GM19452 (cell line): ENCODE results near the gene PPP1R3G.
"Not testable (repeated sequence)": the region's sequence is repeated elsewhere in the genome, so short reads cannot be mapped to it uniquely, and the experiment has no call there.

Experiments
- ATAC-seq: cut with Tn5 transposase; IDR thresholded peaks from one replicate; pipeline ENCODE4 v1.9.1; 2021; ENCODE audit not compliant: unreplicated experiment

PPP1R3G gene

DNA sequence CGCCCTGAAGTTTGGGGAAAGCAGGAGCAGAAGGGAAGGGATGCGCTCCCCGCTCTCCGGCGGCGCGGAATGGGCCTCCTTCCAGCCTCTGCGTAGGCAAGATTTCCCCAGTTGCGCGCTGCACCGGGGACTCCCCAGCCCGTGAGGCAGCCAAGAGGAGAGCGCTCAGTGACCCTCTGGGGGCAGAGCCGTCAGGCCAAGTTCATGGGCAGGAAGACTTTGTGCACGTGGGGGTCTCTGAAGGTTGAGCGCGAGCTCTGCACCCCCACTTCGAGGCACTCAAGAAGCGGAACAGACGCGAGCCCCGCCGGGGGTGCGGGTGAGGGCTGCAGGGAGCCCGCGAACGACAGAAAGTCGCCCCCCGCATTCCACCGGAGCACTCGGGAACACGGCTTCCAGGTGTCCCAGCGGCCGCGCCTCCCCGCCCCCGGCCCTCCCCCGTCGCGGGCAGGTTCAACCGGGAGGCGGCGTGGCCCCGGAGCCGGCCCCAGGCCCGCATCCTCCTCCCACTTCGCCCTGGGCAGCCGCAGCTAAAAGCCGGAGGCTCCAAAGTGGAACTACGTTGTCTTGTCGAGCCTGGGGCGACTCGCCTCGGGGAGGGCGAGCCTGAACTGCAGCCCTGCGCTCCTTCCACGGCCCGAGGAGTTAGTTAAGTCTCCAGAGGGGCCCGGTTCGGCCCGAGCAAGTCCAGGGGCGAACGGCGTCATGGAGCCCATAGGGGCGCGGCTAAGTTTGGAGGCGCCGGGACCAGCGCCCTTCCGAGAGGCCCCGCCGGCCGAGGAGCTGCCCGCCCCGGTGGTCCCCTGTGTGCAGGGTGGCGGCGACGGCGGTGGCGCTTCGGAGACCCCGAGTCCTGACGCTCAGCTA, at the start of gene PPP1R3G:
PPP1R3G (plus strand) TSS at position 561 of the 867 bp plus-strand sequence; CDS start at position 706, 145 bp downstream.
- ATAC-seq = peak; percentile 51

DNA sequence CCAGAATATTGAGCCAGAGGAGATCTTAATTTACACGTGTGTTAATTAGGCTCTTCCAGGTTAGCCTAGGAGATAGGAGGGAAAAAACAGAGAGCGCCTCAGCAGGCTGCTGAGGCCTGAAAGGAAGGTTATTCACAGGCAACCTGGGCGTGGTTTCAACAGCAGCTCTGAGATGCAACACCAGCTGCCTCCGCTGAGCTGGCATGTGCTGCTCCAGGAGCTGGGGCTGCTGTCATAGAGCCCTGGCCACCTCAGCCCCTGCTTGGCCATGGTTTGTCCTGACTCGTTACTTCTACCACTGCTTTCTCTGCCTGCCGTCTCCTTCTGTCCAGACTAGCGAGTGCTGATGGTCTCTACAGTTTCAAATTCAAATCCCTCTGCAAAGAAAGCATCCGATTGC, 48.9 kb upstream of the PPP1R3G start:
- ATAC-seq = no peak

DNA sequence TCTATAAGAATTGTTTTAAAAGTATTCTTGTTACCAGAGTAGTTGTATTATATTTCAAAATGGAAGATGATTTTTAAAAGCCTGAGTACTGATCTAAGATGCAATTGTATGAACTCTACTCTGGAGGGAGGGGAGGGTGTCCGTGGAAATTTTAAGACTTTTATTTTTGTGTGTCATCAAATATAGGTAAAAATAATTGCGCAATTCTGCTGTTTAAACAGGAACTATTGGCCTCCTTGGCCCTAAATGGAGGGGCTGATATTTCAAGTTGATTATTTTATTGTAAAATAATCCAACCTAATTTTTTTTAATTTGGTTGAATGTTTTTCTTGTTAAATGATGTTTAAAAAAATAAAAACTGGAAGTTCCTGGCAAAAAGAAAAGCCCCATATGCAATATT, 43.2 kb upstream of the PPP1R3G start:
- ATAC-seq = no peak

DNA sequence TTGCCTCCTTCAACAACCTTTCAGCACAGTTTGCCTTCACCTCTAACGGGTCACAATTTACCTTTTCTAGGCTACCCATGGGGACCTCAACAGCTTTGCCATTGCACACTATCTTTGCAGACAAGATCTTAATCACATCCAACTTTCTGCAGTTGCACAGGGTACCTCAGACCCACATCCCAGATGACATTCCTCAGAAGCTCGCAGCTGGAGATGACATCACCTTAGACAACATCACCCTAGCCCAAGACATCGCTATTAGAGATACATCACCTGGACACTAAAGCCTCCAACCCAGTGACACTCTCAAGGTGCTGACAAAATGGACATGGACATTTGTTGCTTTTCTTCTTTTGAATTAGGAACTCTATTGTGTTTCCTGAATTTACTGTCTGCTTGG, 42.7 kb upstream of the PPP1R3G start:
- ATAC-seq = no peak

DNA sequence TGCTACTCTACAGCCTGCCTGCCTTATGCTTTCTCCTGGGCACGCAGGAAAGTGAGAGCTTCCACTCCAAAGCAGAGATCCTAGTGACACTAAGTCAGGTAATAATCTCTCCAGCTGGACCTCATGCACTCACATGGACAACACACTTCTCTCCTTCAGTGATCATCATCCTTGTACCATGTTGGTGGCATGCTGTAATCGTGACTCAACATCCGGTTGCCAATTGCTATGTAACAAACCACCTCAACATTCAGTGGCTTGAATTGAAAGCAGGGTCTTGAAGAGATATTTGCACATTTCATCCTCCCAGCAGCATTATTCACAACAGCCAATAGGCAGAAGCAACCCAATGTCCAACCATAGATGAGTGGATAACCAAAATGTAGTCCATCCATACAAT, 40.3 kb upstream of the PPP1R3G start:
- ATAC-seq = no peak

DNA sequence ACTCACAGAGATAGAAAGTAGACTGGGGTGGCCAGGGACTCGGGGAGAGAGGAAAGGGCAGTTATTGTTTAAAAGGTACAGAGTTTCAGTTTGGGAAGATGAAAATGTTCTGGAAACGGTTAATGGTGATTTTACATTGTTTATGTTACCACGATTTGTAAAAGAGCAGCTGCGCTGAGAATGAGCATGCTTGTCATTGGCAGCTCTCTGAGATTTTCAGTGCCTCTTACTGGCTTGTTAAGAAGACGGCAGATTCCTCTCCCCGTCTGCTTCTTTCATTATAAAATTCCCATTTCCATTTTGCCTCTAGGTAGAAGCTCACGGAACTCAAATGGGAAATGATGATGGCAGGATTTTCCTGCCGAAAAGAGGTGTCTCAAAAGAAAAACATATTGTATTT, 39.7 kb upstream of the PPP1R3G start:
- no peak for ATAC-seq

DNA sequence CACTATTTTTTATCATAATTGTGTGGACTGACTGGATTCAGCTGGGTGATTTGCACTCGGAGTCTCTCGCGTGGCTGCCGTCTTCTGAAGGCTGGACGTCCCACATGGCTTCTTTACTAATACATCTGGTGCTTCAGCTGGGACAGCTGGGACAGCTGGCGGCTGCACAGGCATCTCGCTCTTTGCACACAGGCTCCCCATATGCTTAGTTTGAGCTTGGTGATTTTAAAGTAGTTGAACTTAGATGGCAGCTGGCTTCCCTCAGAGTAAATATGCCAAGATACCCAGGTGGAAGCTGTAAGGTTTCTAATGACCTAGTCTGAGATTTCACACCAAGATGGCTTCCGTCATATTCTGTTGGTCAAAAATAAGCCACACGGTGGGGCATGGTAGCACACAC, 38.7 kb upstream of the PPP1R3G start:
- ATAC-seq = no peak

DNA sequence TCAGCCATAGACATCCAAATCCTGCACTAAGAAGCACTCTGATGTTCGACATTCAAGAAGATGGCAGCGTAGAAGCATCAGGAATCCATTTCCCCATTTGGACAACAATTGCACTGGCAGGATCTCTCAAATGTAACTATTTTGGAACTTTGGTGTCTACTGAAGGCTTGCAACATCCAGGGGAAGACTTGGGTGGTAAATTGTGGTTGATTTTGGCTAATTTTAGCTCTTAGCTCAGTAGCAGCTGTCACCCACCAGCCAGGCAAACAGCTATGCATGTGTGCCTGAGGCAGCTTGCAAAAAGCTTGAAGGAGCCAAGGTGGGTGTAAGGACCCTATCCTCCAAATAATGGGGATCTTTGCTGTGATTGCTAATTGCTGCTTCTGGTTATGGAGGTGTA, 35.1 kb upstream of the PPP1R3G start:
- ATAC-seq = no peak

DNA sequence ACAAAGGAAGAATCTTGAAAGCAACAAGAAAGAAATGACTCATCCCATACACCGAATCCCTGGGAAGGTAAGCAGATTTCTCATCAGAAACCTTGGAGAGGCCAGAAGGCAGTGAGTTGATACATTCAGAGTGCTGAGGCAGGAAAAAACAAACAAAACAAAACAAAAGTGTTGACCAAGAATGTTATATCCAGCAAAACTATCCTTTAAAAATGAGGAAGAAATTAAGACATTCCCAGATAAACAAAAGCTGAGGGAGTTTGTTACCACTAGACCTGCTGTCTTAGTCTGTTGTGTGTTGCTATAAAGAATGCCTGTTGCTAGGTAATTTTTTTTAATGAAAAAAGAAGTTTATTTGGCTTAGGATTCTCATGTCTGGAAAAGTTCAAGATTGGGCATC, 33.7 kb upstream of the PPP1R3G start:
- ATAC-seq = no peak

DNA sequence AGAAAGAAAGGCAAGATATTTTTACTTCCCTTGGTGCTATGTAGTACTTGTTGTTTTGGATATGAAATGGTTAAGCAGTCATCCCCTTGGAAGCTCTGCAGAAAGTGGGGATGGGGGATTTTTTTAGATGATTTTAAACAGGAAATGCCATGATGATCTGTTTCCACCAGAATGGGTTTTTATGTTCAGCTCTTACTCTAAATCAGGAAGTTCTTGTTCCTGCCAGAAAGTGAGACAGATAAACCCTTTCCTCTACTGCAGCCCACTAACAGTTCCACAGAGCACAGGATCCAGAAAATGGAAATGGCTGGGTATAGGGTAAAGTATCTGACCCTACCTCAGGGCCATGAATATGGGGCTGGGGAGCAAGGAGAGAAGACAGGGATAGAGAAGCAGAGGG, 32.1 kb upstream of the PPP1R3G start:
- no peak for ATAC-seq

DNA sequence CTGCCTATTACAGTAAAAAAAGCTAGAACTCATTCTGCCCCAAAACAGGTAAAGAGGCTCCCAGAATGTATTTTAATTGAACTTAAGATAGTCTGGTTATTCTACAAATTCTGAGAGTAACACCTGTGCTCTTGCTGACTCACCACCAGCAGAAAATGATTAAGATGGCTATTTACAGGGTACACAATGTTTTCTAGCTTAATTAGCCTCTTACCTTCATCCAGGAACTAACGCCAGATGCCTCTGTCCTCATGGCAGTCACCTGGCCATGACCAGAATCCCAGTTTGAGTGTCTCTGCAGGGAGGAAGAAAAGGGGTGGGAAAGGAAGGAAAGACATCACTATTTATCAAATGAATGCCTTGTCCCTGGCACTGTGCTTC, 31.3 kb upstream of the PPP1R3G start:
- ATAC-seq = no peak

DNA sequence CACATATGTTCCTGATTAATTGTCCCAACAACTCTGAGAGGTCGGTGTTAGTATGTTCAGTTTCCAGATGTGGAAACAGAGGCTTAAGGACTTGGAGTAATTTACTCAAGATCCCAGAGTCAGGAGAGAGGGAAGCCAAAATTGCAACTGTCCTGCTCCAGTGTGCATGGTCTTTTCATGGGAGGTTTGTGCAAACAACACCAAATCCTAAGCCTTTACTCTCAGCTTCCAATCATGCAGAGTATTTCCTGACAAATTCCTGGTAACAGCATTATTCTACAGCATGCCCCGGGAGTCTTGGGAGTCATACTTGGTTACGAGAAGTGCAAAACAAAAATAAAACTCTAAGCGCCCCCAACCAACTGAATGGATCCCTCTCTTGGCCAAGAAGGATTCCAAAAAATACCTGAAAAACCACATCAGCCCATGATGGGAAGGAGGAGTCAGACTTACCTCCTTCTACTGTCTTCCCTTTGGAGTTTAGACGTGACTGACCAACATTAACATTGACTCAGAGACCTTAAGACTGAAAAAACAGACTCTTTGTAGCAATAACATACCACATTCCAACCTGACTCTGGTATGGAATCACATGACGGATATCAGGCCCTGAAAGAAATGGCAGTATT, 30.8 kb upstream of the PPP1R3G start:
- ATAC-seq = no peak

DNA sequence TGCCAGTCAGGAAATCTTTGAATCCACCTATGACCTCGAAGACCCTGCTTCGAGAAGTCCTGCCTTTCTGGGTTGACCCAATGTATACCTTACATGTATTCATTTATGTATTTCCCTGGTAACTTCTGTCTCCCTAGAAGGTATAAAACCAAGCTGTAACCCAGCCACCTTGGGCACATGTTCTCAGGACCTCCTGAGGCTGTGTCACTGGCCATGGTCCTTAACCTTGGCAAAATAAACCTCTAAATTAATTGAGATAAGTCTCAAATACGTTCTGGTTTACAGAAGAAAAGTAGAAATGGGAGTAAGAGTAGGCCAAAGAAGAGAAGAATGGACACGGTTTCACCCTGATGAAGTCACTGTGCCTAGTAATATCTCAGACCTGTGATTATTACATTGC, 30.0 kb upstream of the PPP1R3G start:
- ATAC-seq = no peak

DNA sequence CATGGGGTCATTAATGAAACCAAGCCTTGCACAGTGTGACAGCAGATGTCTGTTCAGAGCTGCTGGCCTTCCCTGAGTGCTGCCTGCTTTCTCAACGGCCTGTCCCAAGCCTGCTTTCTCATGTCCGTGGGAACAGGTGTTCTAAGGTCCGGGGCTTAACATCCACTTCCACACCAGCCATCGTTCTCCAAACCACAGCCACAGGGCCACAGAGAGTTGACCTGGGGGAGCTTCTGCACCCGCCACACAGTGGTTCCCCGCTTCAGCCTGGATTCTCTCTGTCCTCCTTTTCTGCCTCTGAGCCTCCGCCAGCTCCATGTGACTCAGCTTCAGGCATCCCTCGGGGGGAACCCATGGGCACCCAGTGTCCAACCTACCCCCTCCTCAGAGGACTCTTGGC, 26.9 kb upstream of the PPP1R3G start:
- ATAC-seq = no peak

DNA sequence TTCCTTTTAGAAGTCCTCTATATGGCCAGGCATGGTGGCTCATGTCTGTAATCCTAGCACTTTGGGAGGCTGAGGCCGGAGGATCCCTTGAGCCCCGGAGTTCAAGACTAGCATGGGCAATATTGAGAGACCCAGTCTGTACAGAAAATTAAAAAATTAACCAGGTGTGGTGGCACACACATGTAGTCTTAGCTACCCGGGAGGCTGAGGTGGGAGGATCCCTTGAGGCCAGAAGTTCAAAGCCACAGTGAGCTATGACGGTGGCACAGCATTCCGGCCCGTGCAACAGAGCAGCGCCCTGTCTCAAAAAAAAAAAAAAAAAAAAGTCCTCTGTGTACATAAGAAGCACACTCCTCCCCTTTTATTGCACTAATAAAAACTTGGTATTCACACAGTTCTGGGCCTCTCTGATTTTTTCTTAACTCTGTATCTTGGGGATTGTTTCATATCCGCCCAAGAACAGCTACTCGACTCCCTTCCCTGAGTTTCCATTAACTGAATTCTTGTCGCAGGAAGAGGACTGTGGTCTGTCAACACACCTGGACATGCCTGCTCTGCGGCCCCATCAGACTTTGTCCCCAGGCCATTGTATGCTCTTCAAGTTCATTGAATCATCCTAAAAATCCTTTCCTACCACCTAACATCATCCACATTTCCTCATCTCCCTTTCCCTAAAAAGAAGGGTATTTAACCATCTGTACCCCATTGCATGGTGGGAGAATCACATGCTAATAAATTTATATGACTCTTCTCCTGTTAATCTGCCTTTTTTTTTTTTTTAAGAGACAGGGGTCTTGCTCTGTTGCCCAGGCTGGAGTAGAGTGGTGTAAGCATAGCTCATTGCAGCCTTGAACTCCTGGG, 25.9 kb upstream of the PPP1R3G start:
- no peak for ATAC-seq

DNA sequence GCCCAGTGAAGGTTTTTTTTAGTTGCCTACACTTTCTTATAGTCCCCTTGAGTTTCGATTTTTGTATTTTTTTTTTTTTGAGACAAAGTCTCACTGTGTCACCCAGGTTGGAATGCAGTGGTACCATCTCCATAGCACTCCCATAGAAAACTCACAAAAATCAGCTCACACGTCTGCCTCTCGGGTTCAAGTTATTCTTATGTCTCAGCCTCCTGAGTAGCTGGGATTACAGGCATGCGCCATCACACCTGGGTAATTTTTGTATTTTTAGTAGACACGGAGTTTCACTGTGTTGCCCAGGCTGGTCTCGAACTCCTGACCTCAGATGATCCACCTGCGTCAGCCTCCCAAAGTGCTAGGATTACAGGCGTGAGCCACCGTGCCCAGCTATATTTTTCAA, 24.7 kb upstream of the PPP1R3G start:
- ATAC-seq = not testable (repeated sequence)

DNA sequence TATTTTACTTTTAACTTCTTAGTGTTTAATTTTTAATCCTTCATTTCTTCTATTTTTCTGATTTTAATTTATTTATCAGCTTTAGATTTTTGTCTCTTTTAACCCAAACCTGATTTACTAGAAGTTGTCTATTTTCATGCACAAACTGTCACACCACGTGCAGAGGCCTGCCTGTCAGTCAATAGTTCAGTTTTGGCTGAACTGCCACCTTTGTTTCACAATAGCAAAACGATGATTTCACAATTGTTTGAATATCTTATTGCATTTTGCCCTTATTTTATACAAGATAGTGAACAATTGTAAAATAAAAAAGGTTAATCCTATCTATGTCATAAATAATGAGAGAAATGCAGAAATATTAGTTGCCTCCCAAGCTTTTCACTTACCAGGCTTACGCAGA, 24.0 kb upstream of the PPP1R3G start:
- ATAC-seq = no peak

DNA sequence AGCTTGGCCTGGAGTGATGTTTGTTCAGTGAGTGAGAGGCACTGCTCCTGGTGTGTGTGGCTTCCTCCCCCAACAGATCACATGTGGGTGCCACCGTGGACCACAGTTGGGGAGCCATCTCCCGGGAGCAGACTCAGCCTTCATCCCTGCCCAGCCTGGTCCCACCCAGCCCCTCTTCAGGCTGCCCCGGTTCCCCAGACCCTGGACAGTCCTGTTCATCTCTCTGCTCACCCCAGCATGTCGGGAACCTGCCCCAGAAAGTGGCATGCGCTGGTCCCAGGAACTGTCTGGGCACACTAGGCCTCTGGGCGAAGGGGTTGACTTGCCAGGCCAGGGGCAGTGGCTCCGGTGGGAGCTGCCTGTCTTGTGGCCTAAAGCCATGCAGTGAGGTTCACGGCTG, 21.5 kb upstream of the PPP1R3G start:
- no peak for ATAC-seq

DNA sequence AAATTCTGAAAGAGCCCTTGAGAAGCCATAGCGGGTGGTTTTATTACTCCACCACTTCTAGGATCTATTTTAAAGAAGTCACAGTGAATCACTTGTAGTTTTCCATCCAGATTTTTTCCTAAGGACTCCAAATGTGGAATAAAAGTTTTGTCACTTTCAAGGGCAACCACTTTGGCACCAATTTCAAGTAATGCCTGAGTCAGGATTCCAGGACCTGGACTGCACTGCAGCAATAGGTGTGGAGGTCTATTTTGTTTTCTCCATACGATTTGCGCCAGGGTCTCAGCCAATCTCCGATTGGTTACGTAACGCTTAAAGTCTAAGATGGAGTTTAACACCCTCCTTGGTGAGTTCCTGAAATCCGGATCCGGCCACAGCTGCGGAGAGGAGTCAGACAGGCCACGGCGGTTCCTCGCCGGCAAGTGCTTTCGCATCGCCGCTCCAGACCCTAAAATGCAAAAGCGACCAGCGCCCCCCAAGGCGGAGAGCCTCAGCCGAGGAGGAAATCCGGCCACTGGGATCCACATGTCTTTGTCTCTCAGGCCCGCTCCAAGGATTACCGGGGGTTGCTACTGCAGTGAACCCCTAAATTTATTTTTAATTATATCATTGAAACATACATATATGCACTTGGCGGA, 18.6 kb upstream of the PPP1R3G start:
- no peak for ATAC-seq

DNA sequence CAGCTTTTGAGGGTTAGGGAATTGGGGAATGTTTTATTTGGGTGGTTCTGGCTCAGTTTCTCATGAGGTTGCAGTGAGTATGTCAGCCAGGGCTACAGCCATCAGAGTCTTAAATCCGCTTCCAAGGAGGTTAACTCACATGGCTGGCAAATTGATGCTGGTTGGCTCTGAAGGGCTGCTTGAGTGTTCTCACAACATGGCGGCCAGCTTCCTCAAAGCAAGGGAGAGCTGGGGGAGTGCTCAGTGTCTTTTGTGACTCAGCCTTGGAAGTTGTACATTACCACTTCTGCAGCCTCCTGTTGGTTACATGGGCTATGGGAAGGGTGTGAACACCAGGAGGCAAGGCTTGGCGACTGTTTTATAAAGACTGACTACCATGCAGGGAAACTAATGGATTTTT, 17.8 kb upstream of the PPP1R3G start:
- no peak for ATAC-seq

DNA sequence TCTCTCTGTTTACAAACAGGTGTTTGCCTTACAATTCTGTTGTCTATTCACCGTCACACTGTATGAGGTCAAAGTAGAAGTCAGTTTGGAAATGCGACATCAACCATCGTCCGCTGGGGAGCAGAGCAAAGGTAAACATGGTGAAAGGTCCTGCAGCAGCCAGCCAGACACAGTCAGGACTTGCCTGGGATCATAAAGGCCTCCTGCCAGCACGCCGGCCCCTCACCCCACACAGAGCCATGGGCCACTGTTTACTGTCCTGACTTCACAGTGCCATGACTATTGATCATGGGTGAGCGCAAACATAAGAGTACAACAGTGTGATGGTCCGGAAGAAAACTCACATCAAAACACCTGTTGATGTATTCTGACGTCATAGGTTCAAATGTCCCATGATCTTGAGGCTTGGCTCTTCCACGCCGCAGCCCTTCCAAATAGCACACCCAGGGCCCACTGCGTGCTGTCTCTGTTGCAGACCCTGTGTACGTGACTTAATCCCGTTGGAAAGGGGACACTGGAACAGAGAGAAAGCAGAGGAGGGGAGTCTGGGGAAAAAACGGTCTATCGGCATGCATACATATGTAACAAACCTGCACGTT, 16.9 kb upstream of the PPP1R3G start:
- ATAC-seq = no peak
